Epithelial cell of alveolus of lung (primary cell): ENCODE results near the gene IFNA13. TPM values are rescaled to one million over a fixed set of nuclear protein-coding genes. Genes with fewer than 3 reads are reported as not detected.

ENCODE experiments used
- total RNA-seq: library from RNA; depleted of rRNA; stranded (reverse); fragments of >200 nt; gene quantifications from 2 replicates; pipeline ENCODE4 v1.2.1, GENCODE V29; 2015

Gene IFNA13
- total RNA-seq: not detected in 2 replicates

GRCh38 chr9:21367957-21368356, at the start of gene IFNA13:
TSS of gene IFNA13 (minus strand) at chr9:21368057. CDS start at chr9:21368010, 47 bp downstream.

GRCh38 chr9:21408817-21409216, 41.0 kb upstream of the IFNA13 start, which contains the start of gene IFNA8:
TSS of gene IFNA8 (plus strand) at chr9:21409117. CDS start at chr9:21409177, 60 bp downstream.

GRCh38 chr9:21385131-21385670, 17.3 kb upstream of the IFNA13 start, which contains the start of gene IFNA2:
TSS of gene IFNA2 (minus strand) at chr9:21385398. CDS start at chr9:21385329, 69 bp downstream.

GRCh38 chr9:21350787-21351186, 17.1 kb downstream of the IFNA13 start, which contains the start of gene IFNA6:
TSS of gene IFNA6 (minus strand) at chr9:21350887. CDS start at chr9:21350887, 0 bp downstream.

GRCh38 chr9:21334701-21335632, 32.9 kb downstream of the IFNA13 start, which contains the start of gene KLHL9:
TSS of gene KLHL9 (minus strand) at chr9:21335404. CDS start at chr9:21334859, 545 bp downstream.

Other genes starting within 250 kb of the IFNA13 start
- not detected in 2 replicates for gene IFNW1, start 226.2 kb downstream of the IFNA13 start, total RNA-seq
- not detected in 2 replicates for gene IFNA21, start 201.4 kb downstream of the IFNA13 start, total RNA-seq
- not detected in 2 replicates for gene IFNA4, start 180.5 kb downstream of the IFNA13 start, total RNA-seq
- not detected in 2 replicates for gene IFNA7, start 165.9 kb downstream of the IFNA13 start, total RNA-seq
- gene IFNA10, start 160.9 kb downstream of the IFNA13 start, total RNA-seq: not detected in 2 replicates
- gene IFNA16, start 150.7 kb downstream of the IFNA13 start, total RNA-seq: not detected in 2 replicates
- gene IFNA17, start 139.8 kb downstream of the IFNA13 start, total RNA-seq: not detected in 2 replicates
- gene IFNA14, start 128.1 kb downstream of the IFNA13 start, total RNA-seq: not detected in 2 replicates
- not detected in 2 replicates for gene IFNA5, start 62.7 kb downstream of the IFNA13 start, total RNA-seq
- 25.2 and 30.0 TPM in 2 replicates for gene KLHL9, start 32.7 kb downstream of the IFNA13 start, total RNA-seq
- not detected in 2 replicates for gene IFNA6, start 17.2 kb downstream of the IFNA13 start, total RNA-seq
- gene IFNA2, start 17.3 kb upstream of the IFNA13 start, total RNA-seq: not detected in 2 replicates
- gene IFNA8, start 41.1 kb upstream of the IFNA13 start, total RNA-seq: not detected in 2 replicates
- not detected in 2 replicates for gene IFNA1, start 72.4 kb upstream of the IFNA13 start, total RNA-seq
- gene IFNE, start 114.3 kb upstream of the IFNA13 start, total RNA-seq: 0.24 and 0.52 TPM in 2 replicates